GM12878 (cell line): ENCODE results near the gene CLEC19A. TPM values are rescaled to one million over a fixed set of nuclear protein-coding genes. Genes with fewer than 3 reads are reported as not detected.

ENCODE experiments used
- ATAC-seq: fragments of 200-7000 bp; cut with Tn5 transposase; 3 replicates; pipeline ENCODE4 v1.9.1; 2020; ENCODE audit warnings: mild to moderate bottlenecking, moderate library complexity
- BruUV-seq: library from RNA; stranded (reverse); fragments of 400-500 nt; replicated peaks from 2 replicates; lab custom pipeline; 2021; lab: Mats Ljungman, UMichigan
- CTCF ChIA-PET: fragments of 300-600 bp; sonication (Branson Sonifier 250); formaldehyde crosslinking; extraction: SDS; loops from one replicate; lab custom pipeline; 2021; ENCODE audit warnings: inconsistent platforms; lab: Yijun Ruan, JAX
- POLR2A ChIA-PET: fragments of 350-600 bp; formaldehyde crosslinking; extraction: SDS; loops from one replicate; lab custom pipeline; 2021; ENCODE audit warnings: inconsistent platforms; lab: Charles Lee
- RAD21 ChIA-PET: fragments of 300-600 bp; sonication (Branson Sonifier 250); formaldehyde crosslinking; loops from one replicate; lab custom pipeline; 2023; ENCODE audit warnings: antibody characterized with exemption; ENCODE audit not compliant: unreplicated experiment; lab: Charles Lee
- SMC1A ChIA-PET: fragments of 300-600 bp; sonication (Branson Sonifier 250); formaldehyde crosslinking; loops from one replicate; lab custom pipeline; 2023; ENCODE audit not compliant: unreplicated experiment, uncharacterized antibody; lab: Charles Lee
- DNase-seq: peaks from one replicate; pipeline ENCODE4 v3.0.0-alpha.2; 2011; ENCODE audit warnings: low read depth, low spot score
- FAIRE-seq: peaks from 3 replicates; lab custom pipeline; 2011; peaks lifted over from hg19 to GRCh38; lab: Jason Lieb, UNC
- H2AFZ ChIP-seq: 2 replicates; pipeline ENCODE4 v1.6.0; 2011; ENCODE audit warnings: low read depth, low read length, control low read depth; ENCODE audit not compliant: control insufficient read depth
- H3K27ac ChIP-seq: 2 replicates; pipeline ENCODE4 v1.5.1; 2011; ENCODE audit warnings: control low read depth; ENCODE audit not compliant: control insufficient read depth, insufficient read depth
- H3K27me3 ChIP-seq, 2 experiments: replicated peaks in 1 of 2; 2 replicates each; pipeline versions ENCODE4 v1.6.0 to v1.6.1; 2011; ENCODE audit warnings: low read length in 1 of 2; ENCODE audit not compliant: control insufficient read depth in 2 of 2, insufficient read depth in 2 of 2
- H3K36me3 ChIP-seq, 2 experiments: 2 replicates each; pipeline ENCODE4 v1.5.1; 2011; ENCODE audit warnings: low read length in 1 of 2; ENCODE audit not compliant: control insufficient read depth in 2 of 2, insufficient read depth in 2 of 2
- H3K4me1 ChIP-seq: 2 replicates; pipeline ENCODE4 v1.6.1; 2011; ENCODE audit warnings: mild to moderate bottlenecking, low read length, moderate library complexity, mixed read lengths; ENCODE audit not compliant: control insufficient read depth, insufficient read depth
- H3K4me2 ChIP-seq: 2 replicates; pipeline ENCODE4 v1.6.0; 2011; ENCODE audit warnings: control low read depth; ENCODE audit not compliant: control insufficient read depth, insufficient read depth
- H3K4me3 ChIP-seq: fragments of 200-600 bp; sonication (generic); 2 replicates; pipeline ENCODE4 v1.5.1; 2016
- H3K79me2 ChIP-seq: 2 replicates; pipeline ENCODE4 v1.6.0; 2011; ENCODE audit warnings: low read length; ENCODE audit not compliant: control insufficient read depth, insufficient read depth
- H3K9ac ChIP-seq: 2 replicates; pipeline ENCODE4 v1.8.0; 2011; ENCODE audit warnings: low read length, control low read depth, mixed read lengths; ENCODE audit not compliant: control insufficient read depth, insufficient read depth
- H3K9me3 ChIP-seq: replicated peaks from 3 replicates; pipeline ENCODE4 v1.5.1; 2011; ENCODE audit warnings: mild to moderate bottlenecking, low read length; ENCODE audit not compliant: control insufficient read depth, insufficient read depth
- H4K20me1 ChIP-seq: 2 replicates; pipeline ENCODE4 v1.6.0; 2011; ENCODE audit not compliant: control insufficient read depth, insufficient read depth
- ATF7 ChIP-seq: fragments of 450-650 bp; IDR thresholded peaks from 2 replicates; pipeline ENCODE4 v1.6.1; 2016; ENCODE audit warnings: low read depth, mild to moderate bottlenecking
- BRCA1 ChIP-seq: IDR thresholded peaks from 2 replicates; pipeline ENCODE4 v1.6.1; 2011; ENCODE audit warnings: low read depth, low read length, improper control_type of control experiment
- CREM ChIP-seq: IDR thresholded peaks from 2 replicates; pipeline ENCODE4 v1.6.1; 2014; ENCODE audit warnings: antibody characterized with exemption, low read depth
- ETV6 ChIP-seq, 2 experiments: fragments of 450-650 bp in 1 of 2; IDR thresholded peaks in 1 of 2; conservative IDR thresholded peaks in 1 of 2; 2 replicates each; pipeline ENCODE4 v1.6.1; 2014; ENCODE audit warnings: antibody characterized with exemption in 1 of 2, borderline replicate concordance in 1 of 2, low read depth in 1 of 2, mild to moderate bottlenecking in 1 of 2, moderate library complexity in 1 of 2
- GABPA ChIP-seq: IDR thresholded peaks from 2 replicates; pipeline ENCODE4 v1.6.1; 2014; ENCODE audit warnings: antibody characterized with exemption, low read depth, mild to moderate bottlenecking, inconsistent platforms
- JUND ChIP-seq: IDR thresholded peaks from 2 replicates; pipeline ENCODE4 v1.6.1; 2012; ENCODE audit warnings: low read depth, mild to moderate bottlenecking, low read length, improper control_type of control experiment, moderate library complexity
- LARP7 ChIP-seq: fragments of 450-650 bp; IDR thresholded peaks from 2 replicates; pipeline ENCODE4 v1.6.1; 2017; ENCODE audit warnings: mild to moderate bottlenecking
- NR2C1 ChIP-seq: fragments of 450-650 bp; IDR thresholded peaks from 2 replicates; pipeline ENCODE4 v1.6.1; 2017; ENCODE audit warnings: antibody characterized with exemption, mild to moderate bottlenecking, moderate library complexity
- POLR2AphosphoS2 ChIP-seq: IDR thresholded peaks from 2 replicates; pipeline ENCODE4 v1.6.1; 2011; ENCODE audit warnings: low read depth, mild to moderate bottlenecking, low read length, improper control_type of control experiment, moderate library complexity
- RAD21 ChIP-seq: IDR thresholded peaks from 2 replicates; pipeline ENCODE4 v1.6.1; 2011; ENCODE audit warnings: mild to moderate bottlenecking, low read depth, low read length, moderate library complexity; ENCODE audit not compliant: insufficient read depth
- SMAD1 ChIP-seq: fragments of 450-650 bp; IDR thresholded peaks from 2 replicates; pipeline ENCODE4 v1.6.1; 2018; ENCODE audit warnings: mild to moderate bottlenecking, low read depth; ENCODE audit not compliant: partially characterized antibody
- SP1 ChIP-seq: IDR thresholded peaks from one replicate; pipeline ENCODE4 v1.6.1; 2011; ENCODE audit warnings: low read depth, low read length
- USF1 ChIP-seq: IDR thresholded peaks from 2 replicates; pipeline ENCODE4 v1.6.1; 2011; ENCODE audit warnings: borderline replicate concordance, low read depth, mild to moderate bottlenecking, moderate library complexity, mixed read lengths, low read length; ENCODE audit not compliant: insufficient read depth; ENCODE audit errors: extremely low read length
- ZNF274 ChIP-seq: IDR thresholded peaks from one replicate; pipeline ENCODE4 v1.8.0; 2011; ENCODE audit not compliant: insufficient read length, insufficient read depth
- WGBS: methylation state at CpG from one replicate; pipeline ENCODE4 v1.1.6; 2016; ENCODE audit warnings: low lambda C conversion rate; ENCODE audit not compliant: insufficient replicate concordance, insufficient coverage; ENCODE audit errors: missing lambda C conversion rate; 5-methylcytosine and 5-hydroxymethylcytosine counted together
- in situ Hi-C: fragments of 300-500 bp; cut with MboI; formaldehyde crosslinking; loops from 9 replicates; pipeline ENCODE4 v1.14.3; 2018; ENCODE audit warnings: mixed read lengths
- intact Hi-C: fragments of 100-400 bp; cut with micrococcal nuclease; formaldehyde crosslinking; loops from one replicate; pipeline ENCODE4 v1.14.2; 2022; ENCODE audit not compliant: unreplicated experiment
- polyA plus RNA-seq, 11 experiments: library from polyadenylated mRNA; depleted of rRNA in 4 of 11; unstranded in 6 of 11; stranded (reverse) in 5 of 11; fragments of >200 nt; fragmentation: Nextera tagmentation in 4 of 11; fragmentation: Illumina TruSeq in 1 of 11; extraction: Ambion mirVana in 4 of 11; extraction: Trizol in 1 of 11; gene quantifications; 1 replicate in 1 of 11; 2 replicates in 10 of 11; pipeline versions ENCODE4 v1.2.1 to v1.2.3, GENCODE V29; 2011 to 2016; ENCODE audit warnings: inconsistent platforms in 2 of 11, missing spikeins in 2 of 11, low read depth in 1 of 11
- total RNA-seq, 4 experiments: library from RNA; depleted of rRNA in 3 of 4; stranded (reverse); fragments of >200 nt in 3 of 4; fragmentation: Illumina TruSeq in 1 of 4; extraction: Trizol in 1 of 4; gene quantifications; 2 replicates each; pipeline versions ENCODE4 v1.2.1 to v1.2.3, GENCODE V29; 2013 to 2021
- TF ChIP-seq, protein P1 (sequence below): IDR thresholded peaks from 2 replicates; pipeline ENCODE4 v1.6.1; 2011; ENCODE audit warnings: mild to moderate bottlenecking, low read depth, low read length, moderate library complexity; ENCODE audit not compliant: insufficient replicate concordance

The CLEC19A gene
- total and polyA plus RNA-seq, 10 of the 15 experiments (the other 5 are each of a cell fraction or from before 2014, with no cell fraction given): 0.03 TPM; not detected in 8

GRCh38 chr16:19330841-19331397 is 45.4 kb downstream of the CLEC19A start:
- no peak for ATAC-seq
- intact Hi-C loops (no loop called here), in situ Hi-C loops (no loop called here)
- no TSS peak for BruUV-seq
- H3K36me3 ChIP-seq: no peaks in the 10 kb centered on the region
- no peak for FAIRE-seq
- no peaks in the 10 kb centered on the region for H3K79me2 ChIP-seq
- ChIA-PET CTCF (no interaction called here), POLR2A (no interaction called here), RAD21 (no interaction called here), SMC1A (no interaction called here)
- H4K20me1 ChIP-seq: no peaks in the 10 kb centered on the region
- H3K4me1 ChIP-seq: no peaks in the 10 kb centered on the region
- no peaks in the 10 kb centered on the region for H3K9me3 ChIP-seq
- H3K4me2 ChIP-seq: no peak overlapping the region
- H2AFZ ChIP-seq: no peak overlapping the region
- H3K27ac ChIP-seq: no peak overlapping the region
- DNase-seq: no peak
- H3K4me3 ChIP-seq: no peak overlapping the region
- 26% methylated on average over 6 of the region's 6 CpGs for whole genome bisulfite sequencing
- TF ChIP-seq CREM (no peak), ATF7 (no peak), JUND (no peak), BRCA1 (no peak)
- TF ChIP-seq, protein P1, sequence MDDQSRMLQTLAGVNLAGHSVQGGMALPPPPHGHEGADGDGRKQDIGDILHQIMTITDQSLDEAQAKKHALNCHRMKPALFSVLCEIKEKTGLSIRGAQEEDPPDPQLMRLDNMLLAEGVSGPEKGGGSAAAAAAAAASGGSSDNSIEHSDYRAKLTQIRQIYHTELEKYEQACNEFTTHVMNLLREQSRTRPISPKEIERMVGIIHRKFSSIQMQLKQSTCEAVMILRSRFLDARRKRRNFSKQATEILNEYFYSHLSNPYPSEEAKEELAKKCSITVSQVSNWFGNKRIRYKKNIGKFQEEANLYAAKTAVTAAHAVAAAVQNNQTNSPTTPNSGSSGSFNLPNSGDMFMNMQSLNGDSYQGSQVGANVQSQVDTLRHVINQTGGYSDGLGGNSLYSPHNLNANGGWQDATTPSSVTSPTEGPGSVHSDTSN: no peak
- no peak overlapping the region for H3K9ac ChIP-seq
- no peaks in the 10 kb centered on the region; a peak in 1 of 4 replicates for H3K27me3 ChIP-seq

GRCh38 chr16:19331794-19332193 is 46.3 kb downstream of the CLEC19A start:
- in situ Hi-C loops (no loop called here), intact Hi-C loops (no loop called here)
- ChIA-PET SMC1A (interaction anchor here (1.1 kb wide), 1 partner anchor 151 kb away, joined by 3 read pairs; no protein-coding TSS in a partner anchor), POLR2A (no interaction called here), CTCF (no interaction called here), RAD21 (no interaction called here)
- Histone ChIP-seq H3K9ac (no peak overlapping the region), H4K20me1 (no peaks in the 10 kb centered on the region), H3K4me3 (no peak overlapping the region), H3K36me3 (no peaks in the 10 kb centered on the region), H2AFZ (no peak overlapping the region), H3K9me3 (no peaks in the 10 kb centered on the region), H3K27ac (no peak overlapping the region), H3K79me2 (no peaks in the 10 kb centered on the region), H3K4me2 (no peak overlapping the region), H3K4me1 (no peaks in the 10 kb centered on the region), H3K27me3 (no peaks in the 10 kb centered on the region; a peak in 1 of 4 replicates)
- no TSS peak for BruUV-seq
- no peak for DNase-seq
- TF ChIP-seq USF1 (no peak), ETV6 (conservative IDR thresholded peaks at IDR 0.05 in 1 of 2, IDR thresholded peaks at IDR 0.05 in 1 of 2; ENCODE audit: borderline replicate concordance in 1 of 2, low read depth in 1 of 2) (no peak), LARP7 (no peak), GABPA (no peak), POLR2AphosphoS2 (no peak), SP1 (no peak), SMAD1 (no peak), RAD21 (no peak), NR2C1 (no peak), ZNF274 (no peak)
- FAIRE-seq: no peak
- no peak for ATAC-seq
- 41% methylated on average over 4 of the region's 4 CpGs for WGBS
